Right lobe of liver (tissue), 4 donors: ENCODE measurements around the gene CRIP1.
A peak's percentile ranks its signal among the peaks of the same experiment; 100 is the strongest.

Experiments used
- POLR2A ChIP-seq: fragments of 450-650 bp; IDR thresholded peaks from one replicate; pipeline ENCODE4 v1.6.1; 2017; ENCODE audit warnings: antibody characterized with exemption, mild to moderate bottlenecking
- TF ChIP-seq, protein P1 (sequence below), 4 donors: fragments of 200-600 bp in 3 of 4; fragments of 450-650 bp in 1 of 4; IDR thresholded peaks; one replicate each; pipeline versions ENCODE4 v1.5.1 to v1.8.0; 2016 to 2022; ENCODE audit warnings: antibody characterized with exemption in 4 of 4, mild to moderate bottlenecking in 2 of 4
- donor health status: DM: no; HTN: no; CAD: no.
- donor health status: DM: no; HTN: no; CAD: no.
- donor health status: DM: no; HTN: yes; CAD: no.

GRCh38 chr14:105480807-105481801 lies 5.6 kb upstream of the CRIP1 start:
- TF ChIP-seq, protein P1, sequence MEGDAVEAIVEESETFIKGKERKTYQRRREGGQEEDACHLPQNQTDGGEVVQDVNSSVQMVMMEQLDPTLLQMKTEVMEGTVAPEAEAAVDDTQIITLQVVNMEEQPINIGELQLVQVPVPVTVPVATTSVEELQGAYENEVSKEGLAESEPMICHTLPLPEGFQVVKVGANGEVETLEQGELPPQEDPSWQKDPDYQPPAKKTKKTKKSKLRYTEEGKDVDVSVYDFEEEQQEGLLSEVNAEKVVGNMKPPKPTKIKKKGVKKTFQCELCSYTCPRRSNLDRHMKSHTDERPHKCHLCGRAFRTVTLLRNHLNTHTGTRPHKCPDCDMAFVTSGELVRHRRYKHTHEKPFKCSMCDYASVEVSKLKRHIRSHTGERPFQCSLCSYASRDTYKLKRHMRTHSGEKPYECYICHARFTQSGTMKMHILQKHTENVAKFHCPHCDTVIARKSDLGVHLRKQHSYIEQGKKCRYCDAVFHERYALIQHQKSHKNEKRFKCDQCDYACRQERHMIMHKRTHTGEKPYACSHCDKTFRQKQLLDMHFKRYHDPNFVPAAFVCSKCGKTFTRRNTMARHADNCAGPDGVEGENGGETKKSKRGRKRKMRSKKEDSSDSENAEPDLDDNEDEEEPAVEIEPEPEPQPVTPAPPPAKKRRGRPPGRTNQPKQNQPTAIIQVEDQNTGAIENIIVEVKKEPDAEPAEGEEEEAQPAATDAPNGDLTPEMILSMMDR (IDR thresholded peaks at IDR 0.05) = peak; percentile 96 to 99 (median 99)
- TF ChIP-seq POLR2A = no peak
